Measurements from ENCODE around the gene TMEM170A.

DNA sequence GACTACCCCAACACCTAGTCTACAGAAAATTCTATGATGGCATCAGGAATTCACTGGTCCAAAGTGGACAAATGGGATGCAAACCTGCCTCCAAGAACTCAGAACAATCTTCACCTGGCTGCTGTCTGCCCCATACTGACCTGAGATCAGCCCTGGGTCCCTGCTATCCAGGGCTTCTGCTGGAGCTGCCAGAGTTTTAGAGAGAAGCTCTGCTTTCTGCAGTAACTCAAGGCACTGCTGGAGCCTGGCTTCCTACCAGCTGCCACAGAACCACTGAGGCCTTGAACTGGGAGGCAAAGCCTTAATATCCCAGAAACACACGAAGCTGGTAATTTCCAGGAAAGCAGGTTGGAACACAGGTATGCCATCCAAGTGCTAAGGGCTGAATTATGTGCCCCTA lies 7.5 kb downstream of the TMEM170A start:
- TF ChIP-seq CREB1 (IDR thresholded peaks at IDR 0.05; ENCODE audit: low read depth), result no peak
- TF ChIP-seq, protein P1, sequence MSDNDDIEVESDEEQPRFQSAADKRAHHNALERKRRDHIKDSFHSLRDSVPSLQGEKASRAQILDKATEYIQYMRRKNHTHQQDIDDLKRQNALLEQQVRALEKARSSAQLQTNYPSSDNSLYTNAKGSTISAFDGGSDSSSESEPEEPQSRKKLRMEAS (IDR thresholded peaks at IDR 0.05), result no peak
